ENCODE data around the gene ADAMTS14.

DNA sequence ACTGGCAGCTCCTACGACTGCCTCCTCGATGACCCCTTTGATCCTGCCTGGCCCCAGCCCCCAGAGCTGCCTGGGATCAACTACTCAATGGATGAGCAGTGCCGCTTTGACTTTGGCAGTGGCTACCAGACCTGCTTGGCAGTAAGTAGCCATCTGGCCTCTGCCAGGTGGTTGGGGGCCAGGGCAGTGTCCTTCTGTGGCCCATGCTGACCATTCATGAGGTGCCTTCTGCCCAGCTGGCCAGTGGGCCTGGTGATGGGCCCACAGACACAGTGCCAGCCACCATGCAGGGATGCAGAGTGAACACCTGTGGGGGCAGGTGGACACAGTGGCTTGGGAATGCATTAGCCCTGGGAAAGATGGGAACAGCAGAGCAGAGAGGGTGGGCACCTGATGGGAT is 62.9 kb downstream of the ADAMTS14 start:
- TF ChIP-seq, protein P1, sequence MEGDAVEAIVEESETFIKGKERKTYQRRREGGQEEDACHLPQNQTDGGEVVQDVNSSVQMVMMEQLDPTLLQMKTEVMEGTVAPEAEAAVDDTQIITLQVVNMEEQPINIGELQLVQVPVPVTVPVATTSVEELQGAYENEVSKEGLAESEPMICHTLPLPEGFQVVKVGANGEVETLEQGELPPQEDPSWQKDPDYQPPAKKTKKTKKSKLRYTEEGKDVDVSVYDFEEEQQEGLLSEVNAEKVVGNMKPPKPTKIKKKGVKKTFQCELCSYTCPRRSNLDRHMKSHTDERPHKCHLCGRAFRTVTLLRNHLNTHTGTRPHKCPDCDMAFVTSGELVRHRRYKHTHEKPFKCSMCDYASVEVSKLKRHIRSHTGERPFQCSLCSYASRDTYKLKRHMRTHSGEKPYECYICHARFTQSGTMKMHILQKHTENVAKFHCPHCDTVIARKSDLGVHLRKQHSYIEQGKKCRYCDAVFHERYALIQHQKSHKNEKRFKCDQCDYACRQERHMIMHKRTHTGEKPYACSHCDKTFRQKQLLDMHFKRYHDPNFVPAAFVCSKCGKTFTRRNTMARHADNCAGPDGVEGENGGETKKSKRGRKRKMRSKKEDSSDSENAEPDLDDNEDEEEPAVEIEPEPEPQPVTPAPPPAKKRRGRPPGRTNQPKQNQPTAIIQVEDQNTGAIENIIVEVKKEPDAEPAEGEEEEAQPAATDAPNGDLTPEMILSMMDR (IDR thresholded peaks at IDR 0.05): no peak
- TF ChIP-seq POLR2AphosphoS5 (IDR thresholded peaks at IDR 0.05) (no peak), POLR2A (IDR thresholded peaks at IDR 0.05) (no peak)
